HuH-7.5 (cell line): Measurements from ENCODE around the gene CD276.

Experiments used
- DNase-seq: peaks from one replicate; pipeline ENCODE4 v3.0.0; 2011; ENCODE audit warnings: low spot score

CD276 gene

GRCh38 chr15:73747847-73748590 is 63.8 kb downstream of the CD276 start:
- no peak for DNase-seq

GRCh38 chr15:73748730-73749129 is 64.5 kb downstream of the CD276 start:
- no peak for DNase-seq

GRCh38 chr15:73749533-73749932 is 65.3 kb downstream of the CD276 start:
- DNase-seq: no peak

- no peak for DNase-seq
These were observed 65.8 kb downstream of the CD276 start for GRCh38 chr15:73749971-73750370.

- DNase-seq: no peak
These were observed 66.3 kb downstream of the CD276 start for GRCh38 chr15:73750438-73750837.

- no peak for DNase-seq
These were observed 66.8 kb downstream of the CD276 start for GRCh38 chr15:73750951-73751350.

- no peak for DNase-seq
These were observed 67.3 kb downstream of the CD276 start for GRCh38 chr15:73751511-73751898.

GRCh38 chr15:73751899-73752805 is 68.0 kb downstream of the CD276 start:
- DNase-seq: no peak

- peak; percentile 72 for DNase-seq
These were observed 68.6 kb downstream of the CD276 start for GRCh38 chr15:73752806-73753193.

- DNase-seq: peak; percentile 60
These were observed 69.3 kb downstream of the CD276 start, which contains the start of gene INSYN1 for GRCh38 chr15:73753250-73754130. INSYN1 (minus strand) TSS chr15:73753351; CDS start chr15:73751130, 2,221 bp downstream.

GRCh38 chr15:73754461-73754860 is 70.3 kb downstream of the CD276 start:
- DNase-seq: no peak

GRCh38 chr15:73755481-73755880 is 71.3 kb downstream of the CD276 start:
- no peak for DNase-seq

- no peak for DNase-seq
These were observed 71.8 kb downstream of the CD276 start for GRCh38 chr15:73755946-73756345.

- no peak for DNase-seq
These were observed 72.2 kb downstream of the CD276 start for GRCh38 chr15:73756390-73756789.

GRCh38 chr15:73756947-73757513 is 72.8 kb downstream of the CD276 start:
- DNase-seq: no peak

GRCh38 chr15:73757571-73757970 is 73.4 kb downstream of the CD276 start:
- no peak for DNase-seq

- DNase-seq: no peak
These were observed 74.3 kb downstream of the CD276 start for GRCh38 chr15:73758461-73758860.

- no peak for DNase-seq
These were observed 76.4 kb downstream of the CD276 start for GRCh38 chr15:73760330-73761329.

GRCh38 chr15:73763931-73764330 is 79.7 kb downstream of the CD276 start:
- DNase-seq: no peak
